K562 (cell line): ENCODE data around the gene LRRC57. TPM values are rescaled to one million over a fixed set of nuclear protein-coding genes. Genes with fewer than 3 reads are reported as not detected.

Source experiments
- CREBBP ChIP-seq: IDR thresholded peaks from one replicate; pipeline ENCODE4 v1.6.1; 2012; ENCODE audit warnings: low read depth, mild to moderate bottlenecking, control low read depth, inconsistent platforms, low read length
- ELF4 ChIP-seq: fragments of 450-650 bp; formaldehyde crosslinking; IDR thresholded peaks from 2 replicates; pipeline ENCODE4 v1.4.0; 2022; ENCODE audit warnings: missing genetic modification characterization
- HCFC1 ChIP-seq: IDR thresholded peaks from 2 replicates; pipeline ENCODE4 v1.6.1; 2012; ENCODE audit warnings: low read depth, low read length, improper control_type of control experiment
- HDAC3 ChIP-seq: fragments of 450-650 bp; IDR thresholded peaks from 2 replicates; pipeline ENCODE4 v1.6.1; 2018; ENCODE audit warnings: borderline replicate concordance, mild to moderate bottlenecking, moderate library complexity; ENCODE audit not compliant: partially characterized antibody
- HDGF ChIP-seq: fragments of 450-650 bp; IDR thresholded peaks from 2 replicates; pipeline ENCODE4 v1.6.1; 2016
- JUNB ChIP-seq: fragments of 450-650 bp; formaldehyde crosslinking; conservative IDR thresholded peaks from 2 replicates; pipeline ENCODE4 v1.4.0; 2020; ENCODE audit warnings: mild to moderate bottlenecking
- KAT8 ChIP-seq: fragments of 450-650 bp; IDR thresholded peaks from 2 replicates; pipeline ENCODE4 v1.6.1; 2016; ENCODE audit warnings: low read depth, mild to moderate bottlenecking
- MAFF ChIP-seq: IDR thresholded peaks from 2 replicates; pipeline ENCODE4 v1.6.1; 2012; ENCODE audit warnings: low read length, improper control_type of control experiment
- MBD2 ChIP-seq: sonication (generic); IDR thresholded peaks from 2 replicates; pipeline ENCODE4 v1.6.1; 2016; ENCODE audit warnings: low read depth, borderline replicate concordance
- PATZ1 ChIP-seq: fragments of 250-450 bp; sonication (Bioruptor Pico); IDR thresholded peaks from 2 replicates; pipeline ENCODE4 v1.5.0; 2020; ENCODE audit warnings: mild to moderate bottlenecking, borderline replicate concordance
- PCBP1 ChIP-seq: fragments of 200-400 bp; formaldehyde crosslinking; IDR thresholded peaks from 2 replicates; pipeline ENCODE4 v1.6.1; 2018; ENCODE audit warnings: mild to moderate bottlenecking, low read depth, low read length; ENCODE audit not compliant: poor library complexity, severe bottlenecking
- PML ChIP-seq: IDR thresholded peaks from 2 replicates; pipeline ENCODE4 v1.6.1; 2012; ENCODE audit warnings: low read length, inconsistent platforms
- POLR2A ChIP-seq: fragments of 450-650 bp; conservative IDR thresholded peaks from 2 replicates; pipeline ENCODE4 v1.6.1; 2016
- POLR2AphosphoS2 ChIP-seq: IDR thresholded peaks from 2 replicates; pipeline ENCODE4 v1.6.1; 2012; ENCODE audit warnings: low read length, improper control_type of control experiment
- PREB ChIP-seq: sonication (generic); formaldehyde crosslinking; IDR thresholded peaks from 2 replicates; pipeline ENCODE4 v1.8.1; 2023; ENCODE audit warnings: mild to moderate bottlenecking, missing genetic modification reagents
- PYGO2 ChIP-seq: fragments of 450-650 bp; IDR thresholded peaks from 2 replicates; pipeline ENCODE4 v1.6.1; 2016; ENCODE audit warnings: mild to moderate bottlenecking, missing genetic modification characterization, moderate library complexity, missing compliant biosample characterization
- RBM25 ChIP-seq: fragments of 200-400 bp; formaldehyde crosslinking; IDR thresholded peaks from 2 replicates; pipeline ENCODE4 v1.6.1; 2018; ENCODE audit warnings: low read length, low read depth, moderate library complexity; ENCODE audit not compliant: severe bottlenecking
- SMAD1 ChIP-seq: fragments of 150-350 bp; IDR thresholded peaks from 2 replicates; pipeline ENCODE4 v1.6.1; 2014; ENCODE audit warnings: low read length, low read depth; ENCODE audit not compliant: partially characterized antibody
- SMC3 ChIP-seq: conservative IDR thresholded peaks from 2 replicates; pipeline ENCODE4 v1.6.1; 2011; ENCODE audit warnings: low read depth, low read length, improper control_type of control experiment; ENCODE audit not compliant: insufficient read depth
- TAF7 ChIP-seq: fragments of 450-650 bp; IDR thresholded peaks from 2 replicates; pipeline ENCODE4 v1.6.1; 2016; ENCODE audit warnings: missing genetic modification characterization, missing compliant biosample characterization
- ZNF184 ChIP-seq: sonication (generic); formaldehyde crosslinking; IDR thresholded peaks from 2 replicates; pipeline ENCODE4 v1.5.0; 2020; ENCODE audit warnings: missing genetic modification reagents
- ZNF197 ChIP-seq: fragments of 200-800 bp; sonication (Bioruptor generic); IDR thresholded peaks from 2 replicates; pipeline ENCODE4 v1.6.1; 2016; ENCODE audit warnings: low read depth, missing genetic modification characterization, missing compliant biosample characterization
- ZNF280A ChIP-seq: fragments of 450-650 bp; IDR thresholded peaks from 2 replicates; pipeline ENCODE4 v1.6.1; 2018; ENCODE audit warnings: mild to moderate bottlenecking, low read depth; ENCODE audit not compliant: partially characterized antibody
- ZNF324 ChIP-seq: fragments of 250-450 bp; sonication (Bioruptor Pico); IDR thresholded peaks from 2 replicates; pipeline ENCODE4 v1.4.0; 2020; ENCODE audit warnings: mild to moderate bottlenecking
- polyA plus RNA-seq, 8 experiments: library from polyadenylated mRNA; depleted of rRNA in 4 of 8; stranded (reverse) in 5 of 8; unstranded in 3 of 8; fragments of >200 nt; fragmentation: Nextera tagmentation in 2 of 8; fragmentation: Illumina TruSeq in 1 of 8; extraction: Ambion mirVana in 2 of 8; extraction: Trizol in 1 of 8; gene quantifications; 2 replicates each; pipeline versions ENCODE4 v1.2.1 to v1.2.3, GENCODE V29; 2011 to 2014; ENCODE audit warnings: inconsistent platforms in 1 of 8, missing spikeins in 1 of 8
- total RNA-seq, 7 experiments: library from RNA; depleted of rRNA in 6 of 7; stranded (reverse); fragments of >200 nt in 6 of 7; fragmentation: Illumina TruSeq in 2 of 7; extraction: Trizol in 2 of 7; gene quantifications; 2 replicates each; pipeline versions ENCODE4 v1.2.1 to v1.2.3, GENCODE V29; 2011 to 2021; ENCODE audit warnings: low replicate concordance in 1 of 7

LRRC57 gene
- total and polyA plus RNA-seq, 9 of the 15 experiments (the other 6 are each of a cell fraction or from before 2014, with no cell fraction given) = 3.9 to 20.4 (median 14.8) TPM

DNA sequence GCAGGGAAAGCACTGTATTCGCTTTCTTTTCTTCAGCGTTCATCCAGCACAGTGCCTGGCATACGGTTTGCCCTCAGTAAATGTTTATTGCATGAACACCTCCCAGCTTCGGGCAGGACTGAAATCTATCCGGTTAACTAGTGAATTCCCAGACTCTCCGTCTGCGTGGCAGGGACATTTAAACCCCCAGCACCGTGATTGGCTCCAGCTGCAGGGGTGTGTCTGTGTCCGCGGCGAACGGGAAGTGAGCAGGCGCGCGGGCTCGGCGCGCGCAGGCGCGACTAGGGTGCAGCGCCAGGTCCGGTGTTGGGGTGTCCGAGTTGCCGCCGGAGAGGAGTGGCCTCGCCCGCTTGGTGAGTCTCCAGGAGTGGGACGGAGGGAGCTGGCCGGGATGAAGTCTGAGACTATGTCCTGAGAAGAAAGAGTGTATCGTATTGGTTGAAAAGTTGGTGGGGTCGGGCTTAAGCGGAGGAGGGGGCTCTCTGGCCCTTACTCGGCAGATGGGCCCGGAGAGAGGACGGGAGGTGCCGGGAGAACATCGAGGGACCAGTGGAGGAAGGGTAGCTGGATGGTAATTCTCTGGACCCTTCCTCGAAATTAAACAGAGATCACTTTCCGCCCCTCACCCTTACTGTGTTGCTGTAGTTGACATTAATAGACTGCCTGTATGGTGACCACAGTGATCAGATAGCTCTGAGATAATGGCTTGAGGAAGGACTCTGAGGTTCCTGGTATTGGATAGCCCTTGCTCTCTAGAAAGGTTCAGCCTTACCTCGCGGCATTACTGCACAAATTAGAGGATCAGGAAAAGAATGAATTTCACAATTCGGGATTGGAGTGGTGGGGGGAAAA, 53.0 kb downstream of the LRRC57 start, which contains the start of gene SNAP23 (continued):
- no peak for TF ChIP-seq ZNF280A
- TF ChIP-seq ZNF324 = no peak
- TF ChIP-seq PYGO2 (tag) = no peak
- TF ChIP-seq POLR2A = peak; percentile 89
- no peak for TF ChIP-seq KAT8
- peak; percentile 77; the same call in 1 of the 2 replicates for TF ChIP-seq MBD2
- no peak for TF ChIP-seq CREBBP
- no peak for TF ChIP-seq PCBP1
- peak; percentile 40; the same call in 1 of the 2 replicates for TF ChIP-seq HCFC1
- no peak for TF ChIP-seq HDGF
- no peak for TF ChIP-seq ZNF184
- no peak; the same call in 1 of the 2 replicates for TF ChIP-seq PML
- no peak for TF ChIP-seq TAF7 (tag)
- 0 out of 2 replicates have a peak, but pooled peaks have one; percentile 4 for TF ChIP-seq ELF4 (CRISPR knock-in tag)
- peak; percentile 14 for TF ChIP-seq SMAD1
- no peak for TF ChIP-seq SMC3
- TF ChIP-seq POLR2AphosphoS2 = no peak; the same call in 1 of the 2 replicates
- no peak for TF ChIP-seq JUNB (CRISPR knock-in tag)
- TF ChIP-seq ZNF197 (CRISPR knock-in tag) = no peak
- TF ChIP-seq PATZ1 (CRISPR knock-in tag) = no peak
- TF ChIP-seq MAFF = no peak
- no peak for TF ChIP-seq PREB
- peak; percentile 65 for TF ChIP-seq RBM25
- TF ChIP-seq HDAC3 = no peak
